GM23338 (cell line): ENCODE data around the gene RTKN. TPM values are rescaled to one million over a fixed set of nuclear protein-coding genes. Genes with fewer than 3 reads are reported as not detected.

ENCODE experiments used
- ATAC-seq: fragments of 200-7000 bp; cut with Tn5 transposase; 3 replicates; pipeline ENCODE4 v1.9.1; 2020
- DNase-seq: peaks from one replicate; pipeline ENCODE4 v3.0.0-alpha.2; 2015; ENCODE audit warnings: low spot score
- H2AFZ ChIP-seq: fragments of 200-600 bp; sonication (generic); 2 replicates; pipeline ENCODE4 v1.8.0; 2016; ENCODE audit warnings: antibody characterized with exemption, mild to moderate bottlenecking, moderate library complexity
- H3F3A ChIP-seq: fragments of 200-600 bp; sonication (generic); replicated peaks from 2 replicates; pipeline ENCODE4 v1.8.0; 2017; ENCODE audit warnings: antibody characterized with exemption, mixed run types, low read depth
- H3K27ac ChIP-seq: fragments of 200-600 bp; sonication (generic); 2 replicates; pipeline ENCODE4 v1.6.1; 2016; ENCODE audit warnings: low read depth
- H3K27me3 ChIP-seq: fragments of 200-600 bp; sonication (generic); 2 replicates; pipeline ENCODE4 v1.8.0; 2016; ENCODE audit warnings: mild to moderate bottlenecking, mixed run types, moderate library complexity; ENCODE audit not compliant: insufficient read depth
- H3K36me3 ChIP-seq: fragments of 200-600 bp; sonication (generic); 2 replicates; pipeline ENCODE4 v1.8.0; 2016; ENCODE audit warnings: mild to moderate bottlenecking; ENCODE audit not compliant: insufficient read depth
- H3K4me1 ChIP-seq: fragments of 200-600 bp; sonication (generic); 2 replicates; pipeline ENCODE4 v1.8.0; 2016; ENCODE audit warnings: mild to moderate bottlenecking, moderate library complexity; ENCODE audit not compliant: insufficient read depth
- H3K4me2 ChIP-seq: fragments of 200-600 bp; sonication (generic); 2 replicates; pipeline ENCODE4 v1.7.1; 2017; ENCODE audit warnings: mixed run types
- H3K4me3 ChIP-seq: fragments of 200-600 bp; sonication (generic); 2 replicates; pipeline ENCODE4 v1.6.1; 2016; ENCODE audit warnings: mixed run types
- H3K79me2 ChIP-seq: fragments of 200-600 bp; sonication (generic); replicated peaks from 2 replicates; pipeline ENCODE4 v1.8.0; 2017; ENCODE audit warnings: mild to moderate bottlenecking; ENCODE audit not compliant: insufficient read depth
- H3K9me2 ChIP-seq: fragments of 200-600 bp; sonication (generic); 2 replicates; pipeline ENCODE4 v1.8.0; 2017; ENCODE audit not compliant: insufficient read depth
- H4K20me1 ChIP-seq: fragments of 200-600 bp; sonication (generic); replicated peaks from 2 replicates; pipeline ENCODE4 v1.8.0; 2017; ENCODE audit warnings: mild to moderate bottlenecking; ENCODE audit not compliant: insufficient read depth
- H3K27ac Mint-ChIP-seq: 2 replicates; pipeline ENCODE4 v1.8.0; 2020; ENCODE audit warnings: inconsistent platforms, mild to moderate bottlenecking, moderate library complexity, mixed read lengths
- H3K27me3 Mint-ChIP-seq: 3 replicates; pipeline ENCODE4 v1.8.0; 2022; ENCODE audit warnings: low read depth, mild to moderate bottlenecking, moderate library complexity, mixed read lengths, inconsistent platforms; ENCODE audit not compliant: insufficient read depth, poor library complexity
- H3K36me3 Mint-ChIP-seq: 3 replicates; pipeline ENCODE4 v1.8.0; 2021; ENCODE audit warnings: low read depth, mild to moderate bottlenecking, inconsistent platforms, moderate library complexity, mixed read lengths
- H3K4me1 Mint-ChIP-seq: 3 replicates; pipeline ENCODE4 v1.8.0; 2020; ENCODE audit warnings: mild to moderate bottlenecking, inconsistent platforms, mixed read lengths
- H3K4me3 Mint-ChIP-seq: 3 replicates; pipeline ENCODE4 v1.8.0; 2021; ENCODE audit warnings: moderate library complexity, mild to moderate bottlenecking, inconsistent platforms, mixed read lengths
- H3K9me3 Mint-ChIP-seq: 3 replicates; pipeline ENCODE4 v1.8.0; 2020; ENCODE audit warnings: moderate library complexity, mild to moderate bottlenecking, inconsistent platforms, mixed read lengths
- CREB1 ChIP-seq: fragments of 250-450 bp; sonication (Bioruptor Pico); IDR thresholded peaks from 2 replicates; pipeline ENCODE4 v1.5.0; 2020; ENCODE audit warnings: low read depth, mild to moderate bottlenecking, moderate library complexity
- CTCF ChIP-seq, 2 experiments: fragments of 200-600 bp in 1 of 2; sonication (generic) in 1 of 2; conservative IDR thresholded peaks; 2 replicates each; pipeline versions ENCODE4 v1.5.1 to v1.6.1; 2016 to 2017; ENCODE audit warnings: antibody characterized with exemption in 2 of 2, low read depth in 2 of 2, mild to moderate bottlenecking in 2 of 2, moderate library complexity in 1 of 2
- EZH2 ChIP-seq: fragments of 200-600 bp; sonication (generic); IDR thresholded peaks from one replicate; pipeline ENCODE4 v1.8.0; 2017; ENCODE audit warnings: antibody characterized with exemption, mild to moderate bottlenecking, low read depth; ENCODE audit not compliant: unreplicated experiment
- EZH2phosphoT487 ChIP-seq: fragments of 200-600 bp; sonication (generic); IDR thresholded peaks from one replicate; pipeline ENCODE4 v1.8.1; 2018; ENCODE audit warnings: antibody characterized with exemption; ENCODE audit not compliant: unreplicated experiment
- JUNB ChIP-seq: IDR thresholded peaks from one replicate; pipeline ENCODE4 v1.6.1; 2016; ENCODE audit warnings: antibody characterized with exemption; ENCODE audit not compliant: unreplicated experiment
- NANOG ChIP-seq: IDR thresholded peaks from 2 replicates; pipeline ENCODE4 v1.6.1; 2016; ENCODE audit warnings: antibody characterized with exemption, borderline replicate concordance
- POLR2AphosphoS5 ChIP-seq: IDR thresholded peaks from 2 replicates; pipeline ENCODE4 v1.6.1; 2016; ENCODE audit warnings: antibody characterized with exemption, low read depth
- REST ChIP-seq: IDR thresholded peaks from one replicate; pipeline ENCODE4 v1.6.1; 2018; ENCODE audit warnings: antibody characterized with exemption; ENCODE audit not compliant: unreplicated experiment
- STAT1 ChIP-seq: IDR thresholded peaks from one replicate; pipeline ENCODE4 v1.6.1; 2016; ENCODE audit warnings: antibody characterized with exemption; ENCODE audit not compliant: unreplicated experiment
- ZNF114 ChIP-seq: fragments of 250-450 bp; sonication (Bioruptor Pico); IDR thresholded peaks from 2 replicates; pipeline ENCODE4 v1.5.0; 2020; ENCODE audit warnings: mild to moderate bottlenecking, moderate library complexity
- ZNF331 ChIP-seq: fragments of 250-450 bp; sonication (Bioruptor Pico); IDR thresholded peaks from 2 replicates; pipeline ENCODE4 v1.5.0; 2020; ENCODE audit warnings: low read depth, mild to moderate bottlenecking, moderate library complexity
- polyA plus RNA-seq: library from polyadenylated mRNA; unstranded; fragments of >200 nt; fragmentation: Nextera tagmentation; extraction: Ambion mirVana; gene quantifications from 2 replicates; pipeline ENCODE4 v1.2.1, GENCODE V29; 2016
- total RNA-seq: library from RNA; depleted of rRNA; stranded (reverse); fragments of >200 nt; shearing (Covaris generic); gene quantifications from 2 replicates; pipeline ENCODE4 v1.2.3, GENCODE V29; 2014
- TF ChIP-seq, protein P1 (sequence below): fragments of 250-450 bp; sonication (Bioruptor Pico); IDR thresholded peaks from 2 replicates; pipeline ENCODE4 v1.5.0; 2020; ENCODE audit warnings: mild to moderate bottlenecking, moderate library complexity
- TF ChIP-seq, protein P2 (sequence below): IDR thresholded peaks from 2 replicates; pipeline ENCODE4 v1.6.1; 2016; ENCODE audit warnings: antibody characterized with exemption

RTKN gene
- total and polyA plus RNA-seq, 2 experiments from 2014 or later: 24.5 to 50.0 TPM

DNA sequence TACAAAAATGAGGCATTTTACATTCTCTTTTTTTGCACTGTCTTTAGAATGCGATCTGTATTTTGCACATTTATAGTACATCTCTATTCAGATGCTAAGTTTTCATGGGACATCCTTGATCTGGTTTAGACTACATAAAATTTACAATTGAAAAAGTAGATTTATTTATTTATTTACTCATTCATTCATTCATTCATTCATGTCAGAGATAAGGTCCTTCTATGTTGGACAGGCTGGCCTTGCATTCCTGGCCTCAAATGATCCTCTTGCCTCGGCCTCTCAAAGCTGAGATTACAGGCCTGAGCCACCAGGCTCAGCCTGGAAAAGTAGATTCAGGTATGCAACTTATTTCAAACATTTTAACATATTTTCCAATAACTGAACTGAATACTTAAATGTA is 45.6 kb downstream of the RTKN start:
- no peak overlapping the region for H3K27ac Mint-ChIP-seq
- Histone ChIP-seq H3K4me3 (no peak overlapping the region), H3K9me2 (no peaks in the 10 kb centered on the region), H3F3A (no peaks in the 10 kb centered on the region), H3K4me2 (no peak overlapping the region), H3K36me3 (no peaks in the 10 kb centered on the region), H3K4me1 (no peaks in the 10 kb centered on the region), H4K20me1 (no peaks in the 10 kb centered on the region), H3K79me2 (peaks cover 2% of the 10 kb centered on the region; the same call in 1 of the 2 replicates), H3K27me3 (no peaks in the 10 kb centered on the region), H2AFZ (no peak overlapping the region), H3K27ac (no peak overlapping the region)
- TF ChIP-seq NANOG: no peak
- no peak for TF ChIP-seq POLR2AphosphoS5
- TF ChIP-seq ZNF114 (CRISPR knock-in tag): no peak
- TF ChIP-seq EZH2: no peak
- no peak for TF ChIP-seq JUNB
- TF ChIP-seq REST: no peak
- TF ChIP-seq, protein P1, sequence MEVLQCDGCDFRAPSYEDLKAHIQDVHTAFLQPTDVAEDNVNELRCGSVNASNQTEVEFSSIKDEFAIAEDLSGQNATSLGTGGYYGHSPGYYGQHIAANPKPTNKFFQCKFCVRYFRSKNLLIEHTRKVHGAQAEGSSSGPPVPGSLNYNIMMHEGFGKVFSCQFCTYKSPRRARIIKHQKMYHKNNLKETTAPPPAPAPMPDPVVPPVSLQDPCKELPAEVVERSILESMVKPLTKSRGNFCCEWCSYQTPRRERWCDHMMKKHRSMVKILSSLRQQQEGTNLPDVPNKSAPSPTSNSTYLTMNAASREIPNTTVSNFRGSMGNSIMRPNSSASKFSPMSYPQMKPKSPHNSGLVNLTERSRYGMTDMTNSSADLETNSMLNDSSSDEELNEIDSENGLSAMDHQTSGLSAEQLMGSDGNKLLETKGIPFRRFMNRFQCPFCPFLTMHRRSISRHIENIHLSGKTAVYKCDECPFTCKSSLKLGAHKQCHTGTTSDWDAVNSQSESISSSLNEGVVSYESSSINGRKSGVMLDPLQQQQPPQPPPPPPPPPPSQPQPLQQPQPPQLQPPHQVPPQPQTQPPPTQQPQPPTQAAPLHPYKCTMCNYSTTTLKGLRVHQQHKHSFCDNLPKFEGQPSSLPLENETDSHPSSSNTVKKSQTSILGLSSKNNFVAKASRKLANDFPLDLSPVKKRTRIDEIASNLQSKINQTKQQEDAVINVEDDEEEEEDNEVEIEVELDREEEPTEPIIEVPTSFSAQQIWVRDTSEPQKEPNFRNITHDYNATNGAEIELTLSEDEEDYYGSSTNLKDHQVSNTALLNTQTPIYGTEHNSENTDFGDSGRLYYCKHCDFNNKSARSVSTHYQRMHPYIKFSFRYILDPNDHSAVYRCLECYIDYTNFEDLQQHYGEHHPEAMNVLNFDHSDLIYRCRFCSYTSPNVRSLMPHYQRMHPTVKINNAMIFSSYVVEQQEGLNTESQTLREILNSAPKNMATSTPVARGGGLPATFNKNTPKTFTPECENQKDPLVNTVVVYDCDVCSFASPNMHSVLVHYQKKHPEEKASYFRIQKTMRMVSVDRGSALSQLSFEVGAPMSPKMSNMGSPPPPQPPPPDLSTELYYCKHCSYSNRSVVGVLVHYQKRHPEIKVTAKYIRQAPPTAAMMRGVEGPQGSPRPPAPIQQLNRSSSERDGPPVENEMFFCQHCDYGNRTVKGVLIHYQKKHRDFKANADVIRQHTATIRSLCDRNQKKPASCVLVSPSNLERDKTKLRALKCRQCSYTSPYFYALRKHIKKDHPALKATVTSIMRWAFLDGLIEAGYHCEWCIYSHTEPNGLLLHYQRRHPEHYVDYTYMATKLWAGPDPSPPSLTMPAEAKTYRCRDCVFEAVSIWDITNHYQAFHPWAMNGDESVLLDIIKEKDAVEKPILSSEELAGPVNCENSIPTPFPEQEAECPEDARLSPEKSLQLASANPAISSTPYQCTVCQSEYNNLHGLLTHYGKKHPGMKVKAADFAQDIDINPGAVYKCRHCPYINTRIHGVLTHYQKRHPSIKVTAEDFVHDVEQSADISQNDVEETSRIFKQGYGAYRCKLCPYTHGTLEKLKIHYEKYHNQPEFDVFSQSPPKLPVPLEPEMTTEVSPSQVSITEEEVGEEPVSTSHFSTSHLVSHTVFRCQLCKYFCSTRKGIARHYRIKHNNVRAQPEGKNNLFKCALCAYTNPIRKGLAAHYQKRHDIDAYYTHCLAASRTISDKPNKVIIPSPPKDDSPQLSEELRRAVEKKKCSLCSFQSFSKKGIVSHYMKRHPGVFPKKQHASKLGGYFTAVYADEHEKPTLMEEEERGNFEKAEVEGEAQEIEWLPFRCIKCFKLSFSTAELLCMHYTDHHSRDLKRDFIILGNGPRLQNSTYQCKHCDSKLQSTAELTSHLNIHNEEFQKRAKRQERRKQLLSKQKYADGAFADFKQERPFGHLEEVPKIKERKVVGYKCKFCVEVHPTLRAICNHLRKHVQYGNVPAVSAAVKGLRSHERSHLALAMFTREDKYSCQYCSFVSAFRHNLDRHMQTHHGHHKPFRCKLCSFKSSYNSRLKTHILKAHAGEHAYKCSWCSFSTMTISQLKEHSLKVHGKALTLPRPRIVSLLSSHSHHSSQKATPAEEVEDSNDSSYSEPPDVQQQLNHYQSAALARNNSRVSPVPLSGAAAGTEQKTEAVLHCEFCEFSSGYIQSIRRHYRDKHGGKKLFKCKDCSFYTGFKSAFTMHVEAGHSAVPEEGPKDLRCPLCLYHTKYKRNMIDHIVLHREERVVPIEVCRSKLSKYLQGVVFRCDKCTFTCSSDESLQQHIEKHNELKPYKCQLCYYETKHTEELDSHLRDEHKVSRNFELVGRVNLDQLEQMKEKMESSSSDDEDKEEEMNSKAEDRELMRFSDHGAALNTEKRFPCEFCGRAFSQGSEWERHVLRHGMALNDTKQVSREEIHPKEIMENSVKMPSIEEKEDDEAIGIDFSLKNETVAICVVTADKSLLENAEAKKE: no peak
- no peak for TF ChIP-seq EZH2phosphoT487
- TF ChIP-seq, protein P2, sequence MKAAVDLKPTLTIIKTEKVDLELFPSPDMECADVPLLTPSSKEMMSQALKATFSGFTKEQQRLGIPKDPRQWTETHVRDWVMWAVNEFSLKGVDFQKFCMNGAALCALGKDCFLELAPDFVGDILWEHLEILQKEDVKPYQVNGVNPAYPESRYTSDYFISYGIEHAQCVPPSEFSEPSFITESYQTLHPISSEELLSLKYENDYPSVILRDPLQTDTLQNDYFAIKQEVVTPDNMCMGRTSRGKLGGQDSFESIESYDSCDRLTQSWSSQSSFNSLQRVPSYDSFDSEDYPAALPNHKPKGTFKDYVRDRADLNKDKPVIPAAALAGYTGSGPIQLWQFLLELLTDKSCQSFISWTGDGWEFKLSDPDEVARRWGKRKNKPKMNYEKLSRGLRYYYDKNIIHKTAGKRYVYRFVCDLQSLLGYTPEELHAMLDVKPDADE: no peak
- no peak for TF ChIP-seq STAT1
- TF ChIP-seq CREB1: no peak
- no peak for TF ChIP-seq ZNF331 (CRISPR knock-in tag)
- no peak for TF ChIP-seq CTCF (conservative IDR thresholded peaks at IDR 0.05; ENCODE audit: low read depth in 2 of 2)
- H3K4me1 Mint-ChIP-seq: peaks cover 12% of the 10 kb centered on the region; the same call in 2 of the 3 replicates
- H3K4me3 Mint-ChIP-seq: no peak overlapping the region
- ATAC-seq (no peak), DNase-seq (no peak)
- no peaks in the 10 kb centered on the region for H3K36me3 Mint-ChIP-seq
- H3K27me3 Mint-ChIP-seq: peaks cover 5% of the 10 kb centered on the region
- H3K9me3 Mint-ChIP-seq: no peaks in the 10 kb centered on the region
